Activated T-cell treated with anti-CD3 and anti-CD28 coated beads for 4 hours (primary cell): ENCODE measurements around the gene ANO4.
"Not testable (repeated sequence)": the region's sequence is repeated elsewhere in the genome, so short reads cannot be mapped to it uniquely, and the experiment has no call there.

Experiments
- DNase-seq: peaks from one replicate; pipeline ENCODE4 v3.0.0-alpha.2; 2020

Gene ANO4

GRCh38 chr12:100877776-100878175 is 83.2 kb downstream of the ANO4 start:
- DNase-seq = no peak

- DNase-seq = no peak
These were observed 100.6 kb downstream of the ANO4 start for GRCh38 chr12:100895192-100895591.

GRCh38 chr12:100896192-100896591 is 101.6 kb downstream of the ANO4 start:
- no peak for DNase-seq

GRCh38 chr12:100897240-100897639 is 102.7 kb downstream of the ANO4 start:
- no peak for DNase-seq

- DNase-seq = no peak
These were observed 104.7 kb downstream of the ANO4 start for GRCh38 chr12:100899301-100899700.

- no peak for DNase-seq
These were observed 106.2 kb downstream of the ANO4 start for GRCh38 chr12:100900808-100901207.

GRCh38 chr12:100901266-100901665 is 106.7 kb downstream of the ANO4 start:
- no peak for DNase-seq

- DNase-seq = no peak
These were observed 109.7 kb downstream of the ANO4 start for GRCh38 chr12:100904270-100904669.

- no peak for DNase-seq
These were observed 113.9 kb downstream of the ANO4 start for GRCh38 chr12:100908501-100908900.

GRCh38 chr12:100913872-100914592 is 119.5 kb downstream of the ANO4 start:
- DNase-seq = no peak

- no peak for DNase-seq
These were observed 124.5 kb downstream of the ANO4 start for GRCh38 chr12:100919116-100919515.

GRCh38 chr12:100920493-100920892 is 125.9 kb downstream of the ANO4 start:
- no peak for DNase-seq

- no peak for DNase-seq
These were observed 132.2 kb downstream of the ANO4 start for GRCh38 chr12:100926669-100927248.

- no peak for DNase-seq
These were observed 133.2 kb downstream of the ANO4 start for GRCh38 chr12:100927826-100928225.

- DNase-seq = no peak
These were observed 138.0 kb downstream of the ANO4 start for GRCh38 chr12:100932571-100932970.

GRCh38 chr12:100933531-100933930 is 139.0 kb downstream of the ANO4 start:
- not testable (repeated sequence) for DNase-seq

GRCh38 chr12:100935929-100936328 is 141.4 kb downstream of the ANO4 start:
- DNase-seq = no peak

GRCh38 chr12:100936661-100937060 is 142.1 kb downstream of the ANO4 start:
- DNase-seq = no peak

- no peak for DNase-seq
These were observed 145.9 kb downstream of the ANO4 start for GRCh38 chr12:100940503-100940902.

GRCh38 chr12:100942984-100943749 is 148.6 kb downstream of the ANO4 start:
- DNase-seq = no peak

- DNase-seq = no peak
These were observed 157.2 kb downstream of the ANO4 start for GRCh38 chr12:100951756-100952155.

- DNase-seq = no peak
These were observed 158.6 kb downstream of the ANO4 start for GRCh38 chr12:100953217-100953616.

GRCh38 chr12:100953677-100954076 is 159.1 kb downstream of the ANO4 start:
- DNase-seq = no peak

- DNase-seq = no peak
These were observed 159.5 kb downstream of the ANO4 start for GRCh38 chr12:100954118-100954517.
